A673 (cell line): ENCODE data around the gene JPH2.

Source experiments
- CTCF ChIP-seq: fragments of 300-800, 200-600 bp; sonication (generic); conservative IDR thresholded peaks from 2 replicates; pipeline ENCODE4 v1.5.1; 2017; ENCODE audit warnings: low read depth, mild to moderate bottlenecking, antibody characterized with exemption, low read length, moderate library complexity, mixed read lengths
- EZH2 ChIP-seq: fragments of 200-600 bp; sonication (generic); IDR thresholded peaks from 2 replicates; pipeline ENCODE4 v1.6.1; 2017; ENCODE audit warnings: borderline replicate concordance, low read depth, mild to moderate bottlenecking, mixed read lengths, antibody characterized with exemption, low read length; ENCODE audit not compliant: poor library complexity, severe bottlenecking

- TF ChIP-seq EZH2 (no peak), CTCF (no peak)
These were observed 13.1 kb downstream of the JPH2 start for GRCh38 chr20:44173846-44174245.
